RWPE2 (cell line): ENCODE results near the gene OVOL2.
A peak's percentile ranks its signal among the peaks of the same experiment; 100 is the strongest.

Source experiments
- ATAC-seq: fragments of 200-7000 bp; cut with Tn5 transposase; 3 replicates; pipeline ENCODE4 v1.9.1; 2021; ENCODE audit warnings: low read depth
- DNase-seq: peaks from one replicate; pipeline ENCODE4 v3.0.0-alpha.2; 2020; ENCODE audit warnings: low spot score
- H3K27ac ChIP-seq: fragments of 450-650 bp; 2 replicates; pipeline ENCODE4 v1.5.1; 2017; ENCODE audit warnings: mild to moderate bottlenecking; ENCODE audit not compliant: poor library complexity, severe bottlenecking
- H3K27me3 ChIP-seq: fragments of 250-450 bp; sonication (Bioruptor Pico); 2 replicates; pipeline ENCODE4 v1.5.1; 2021; ENCODE audit warnings: mild to moderate bottlenecking, moderate library complexity; ENCODE audit not compliant: insufficient read depth, poor library complexity, severe bottlenecking
- H3K36me3 ChIP-seq: fragments of 250-450 bp; sonication (Bioruptor Pico); 2 replicates; pipeline ENCODE4 v1.5.1; 2020; ENCODE audit warnings: low read depth, mild to moderate bottlenecking, moderate library complexity
- H3K4me1 ChIP-seq: fragments of 250-450 bp; sonication (Bioruptor Pico); 2 replicates; pipeline ENCODE4 v1.5.1; 2021; ENCODE audit warnings: mild to moderate bottlenecking, moderate library complexity; ENCODE audit not compliant: insufficient read depth, poor library complexity, severe bottlenecking
- H3K4me3 ChIP-seq: fragments of 250-450 bp; sonication (Bioruptor Pico); 2 replicates; pipeline ENCODE4 v1.5.1; 2021; ENCODE audit warnings: mild to moderate bottlenecking, moderate library complexity; ENCODE audit not compliant: severe bottlenecking
- H3K9me3 ChIP-seq: fragments of 250-450 bp; sonication (Bioruptor Pico); 2 replicates; pipeline ENCODE4 v1.5.1; 2021; ENCODE audit warnings: mild to moderate bottlenecking, moderate library complexity; ENCODE audit not compliant: severe bottlenecking
- CTCF ChIP-seq: fragments of 450-650 bp; IDR thresholded peaks from one replicate; pipeline ENCODE4 v1.5.1; 2017; ENCODE audit warnings: mild to moderate bottlenecking, moderate library complexity; ENCODE audit not compliant: poor library complexity, severe bottlenecking

The OVOL2 gene

GRCh38 chr20:18048176-18048575 is 9.5 kb downstream of the OVOL2 start:
- Histone ChIP-seq H3K27ac (no peak overlapping the region), H3K4me1 (no peaks in the 10 kb centered on the region), H3K9me3 (no peaks in the 10 kb centered on the region), H3K27me3 (no peaks in the 10 kb centered on the region), H3K36me3 (peaks cover 3% of the 10 kb centered on the region; the same call in 1 of the 2 replicates), H3K4me3 (no peak overlapping the region)
- ATAC-seq (no peak), DNase-seq (no peak)
- TF ChIP-seq CTCF: no peak

GRCh38 chr20:18046535-18046934 is 11.2 kb downstream of the OVOL2 start:
- no peak for DNase-seq
- H3K4me3 ChIP-seq: no peak overlapping the region
- H3K4me1 ChIP-seq: no peaks in the 10 kb centered on the region
- H3K27ac ChIP-seq: no peak overlapping the region
- H3K9me3 ChIP-seq: no peaks in the 10 kb centered on the region
- no peak for ATAC-seq
- TF ChIP-seq CTCF: no peak
- peaks cover 3% of the 10 kb centered on the region; the same call in 1 of the 2 replicates for H3K36me3 ChIP-seq
- H3K27me3 ChIP-seq: no peaks in the 10 kb centered on the region

- TF ChIP-seq CTCF: no peak
- peaks cover 9% of the 10 kb centered on the region for H3K36me3 ChIP-seq
- no peak overlapping the region for H3K4me3 ChIP-seq
- no peaks in the 10 kb centered on the region for H3K27me3 ChIP-seq
- DNase-seq: peak; percentile 22
- no peaks in the 10 kb centered on the region for H3K9me3 ChIP-seq
- H3K4me1 ChIP-seq: no peaks in the 10 kb centered on the region
- no peak overlapping the region for H3K27ac ChIP-seq
- no peak for ATAC-seq
Measured at GRCh38 chr20:18042229-18042628, 15.5 kb downstream of the OVOL2 start.

GRCh38 chr20:18041462-18041861 is 16.3 kb downstream of the OVOL2 start:
- DNase-seq (peak; percentile 54), ATAC-seq (no peak)
- Histone ChIP-seq H3K4me3 (no peak overlapping the region), H3K36me3 (peaks cover 9% of the 10 kb centered on the region), H3K9me3 (no peaks in the 10 kb centered on the region), H3K27me3 (no peaks in the 10 kb centered on the region), H3K4me1 (no peaks in the 10 kb centered on the region), H3K27ac (no peak overlapping the region)
- no peak for TF ChIP-seq CTCF

GRCh38 chr20:18039063-18039462 is 18.7 kb downstream of the OVOL2 start:
- Histone ChIP-seq H3K9me3 (no peaks in the 10 kb centered on the region), H3K4me3 (no peak overlapping the region), H3K27ac (no peak overlapping the region), H3K36me3 (peaks cover 16% of the 10 kb centered on the region), H3K27me3 (no peaks in the 10 kb centered on the region), H3K4me1 (no peaks in the 10 kb centered on the region)
- TF ChIP-seq CTCF: no peak
- DNase-seq (no peak), ATAC-seq (no peak)
